IMR-90 (cell line): ENCODE measurements around the gene GMEB2. TPM values are rescaled to one million over a fixed set of nuclear protein-coding genes. Genes with fewer than 3 reads are reported as not detected.

Source experiments
- ATAC-seq: fragments of 200-7000 bp; cut with Tn5 transposase; 2 replicates; pipeline ENCODE4 v1.9.1; 2020; ENCODE audit warnings: low read depth, mild to moderate bottlenecking, moderate library complexity
- BruUV-seq: library from RNA; stranded (reverse); fragments of 400-500 nt; replicated peaks from 2 replicates; lab custom pipeline; 2021; lab: Mats Ljungman, UMichigan
- CTCF ChIA-PET: fragments of 300-600 bp; formaldehyde crosslinking; extraction: SDS; loops from one replicate; lab custom pipeline; 2021; ENCODE audit warnings: antibody characterized with exemption; lab: Yijun Ruan, JAX
- POLR2A ChIA-PET: fragments of 300-600 bp; sonication (Branson Sonifier 250); formaldehyde crosslinking; loops from one replicate; lab custom pipeline; 2022; ENCODE audit warnings: antibody characterized with exemption; ENCODE audit not compliant: unreplicated experiment; lab: Charles Lee
- DNase-seq: peaks from one replicate; pipeline ENCODE4 v3.0.0; 2013
- H2AFZ ChIP-seq: replicated peaks from 2 replicates; pipeline ENCODE3; 2013; ENCODE audit warnings: low read length, mild to moderate bottlenecking; ENCODE audit not compliant: poor library complexity
- H2AK5ac ChIP-seq: 2 replicates; pipeline ENCODE4 v1.6.1; 2013; ENCODE audit warnings: low read depth, low read length, inconsistent platforms
- H2AK9ac ChIP-seq: replicated peaks from 2 replicates; pipeline ENCODE3; 2013; ENCODE audit warnings: mild to moderate bottlenecking, low read depth, low read length, moderate library complexity; ENCODE audit not compliant: poor library complexity
- H2BK120ac ChIP-seq: 2 replicates; pipeline ENCODE4 v1.6.1; 2013; ENCODE audit warnings: low read depth, low read length, inconsistent platforms
- H2BK15ac ChIP-seq: 3 replicates; pipeline ENCODE4 v1.6.1; 2013; ENCODE audit warnings: low read depth, low read length, inconsistent platforms
- H2BK20ac ChIP-seq: 2 replicates; pipeline ENCODE4 v1.6.1; 2013; ENCODE audit warnings: low read depth, mild to moderate bottlenecking, inconsistent platforms, low read length, moderate library complexity
- H2BK5ac ChIP-seq: 2 replicates; pipeline ENCODE4 v1.6.1; 2013; ENCODE audit warnings: mild to moderate bottlenecking, low read depth, low read length, inconsistent platforms; ENCODE audit not compliant: poor library complexity, severe bottlenecking
- H3K14ac ChIP-seq: replicated peaks from 2 replicates; pipeline ENCODE4 v1.6.1; 2013; ENCODE audit warnings: low read depth, low read length, inconsistent platforms
- H3K18ac ChIP-seq: 2 replicates; pipeline ENCODE4 v1.6.1; 2013; ENCODE audit warnings: low read depth, low read length, control low read depth
- H3K23ac ChIP-seq: 2 replicates; pipeline ENCODE4 v1.6.1; 2013; ENCODE audit warnings: low read depth, low read length, inconsistent platforms
- H3K27ac ChIP-seq: 2 replicates; pipeline ENCODE4 v1.5.1; 2013; ENCODE audit warnings: mild to moderate bottlenecking, control low read depth, low read length; ENCODE audit not compliant: insufficient read depth
- H3K27me3 ChIP-seq: 2 replicates; pipeline ENCODE4 v1.6.1; 2013; ENCODE audit warnings: low read length; ENCODE audit not compliant: control insufficient read depth, insufficient read depth
- H3K36me3 ChIP-seq: 2 replicates; pipeline ENCODE4 v1.6.1; 2013; ENCODE audit warnings: low read length, mixed read lengths; ENCODE audit not compliant: control insufficient read depth, insufficient read depth
- H3K4ac ChIP-seq: 2 replicates; pipeline ENCODE4 v1.6.1; 2013; ENCODE audit warnings: low read depth, low read length, inconsistent platforms
- H3K4me1 ChIP-seq: 2 replicates; pipeline ENCODE4 v1.6.1; 2013; ENCODE audit warnings: low read length, mixed read lengths; ENCODE audit not compliant: control insufficient read depth, insufficient read depth
- H3K4me2 ChIP-seq: 2 replicates; pipeline ENCODE4 v1.6.1; 2013; ENCODE audit warnings: low read depth, mild to moderate bottlenecking, control low read depth, low read length, moderate library complexity
- H3K4me3 ChIP-seq: 2 replicates; pipeline ENCODE4 v1.5.1; 2013; ENCODE audit warnings: low read depth, mild to moderate bottlenecking, control low read depth, low read length, moderate library complexity; ENCODE audit not compliant: insufficient read depth
- H3K56ac ChIP-seq: 2 replicates; pipeline ENCODE4 v1.6.1; 2013; ENCODE audit warnings: low read length, inconsistent platforms; ENCODE audit not compliant: insufficient read depth; ENCODE audit errors: extremely low read depth
- H3K79me1 ChIP-seq, 2 experiments: 2 replicates each; pipeline ENCODE4 v1.6.1; 2013; ENCODE audit warnings: low read length in 2 of 2, inconsistent platforms in 1 of 2, low read depth in 1 of 2
- H3K9ac ChIP-seq: 2 replicates; pipeline ENCODE4 v1.6.1; 2013; ENCODE audit warnings: low read depth, low read length, control low read depth
- H3K9me1 ChIP-seq: 2 replicates; pipeline ENCODE4 v1.6.1; 2013; ENCODE audit warnings: low read length, inconsistent platforms; ENCODE audit not compliant: insufficient read depth
- H3K9me3 ChIP-seq: 2 replicates; pipeline ENCODE4 v1.6.1; 2013; ENCODE audit warnings: low read length; ENCODE audit not compliant: control insufficient read depth, insufficient read depth
- H4K20me1 ChIP-seq: 2 replicates; pipeline ENCODE4 v1.6.1; 2013; ENCODE audit warnings: low read length, inconsistent platforms; ENCODE audit not compliant: insufficient read depth
- H4K5ac ChIP-seq: 2 replicates; pipeline ENCODE4 v1.6.1; 2013; ENCODE audit warnings: mild to moderate bottlenecking, low read depth, low read length, control low read depth
- H4K8ac ChIP-seq, 2 experiments: 2 replicates each; pipeline ENCODE4 v1.6.1; 2013; ENCODE audit warnings: low read depth in 2 of 2, low read length in 2 of 2, control low read depth in 1 of 2, inconsistent platforms in 1 of 2
- H4K91ac ChIP-seq: 2 replicates; pipeline ENCODE4 v1.6.1; 2013; ENCODE audit warnings: low read depth, low read length, inconsistent platforms; ENCODE audit not compliant: insufficient read depth
- BHLHE40 ChIP-seq: fragments of 150-350 bp; IDR thresholded peaks from 2 replicates; pipeline ENCODE4 v1.6.1; 2016; ENCODE audit warnings: mild to moderate bottlenecking, low read depth, low read length
- CHD1 ChIP-seq: IDR thresholded peaks from 2 replicates; pipeline ENCODE4 v1.6.1; 2012; ENCODE audit warnings: low read depth, low read length, improper control_type of control experiment
- ELK1 ChIP-seq: fragments of 150-350 bp; IDR thresholded peaks from 2 replicates; pipeline ENCODE4 v1.6.1; 2016; ENCODE audit warnings: low read depth, mild to moderate bottlenecking, low read length, moderate library complexity, borderline replicate concordance
- FOS ChIP-seq: fragments of 150-350 bp; IDR thresholded peaks from 2 replicates; pipeline ENCODE4 v1.6.1; 2016; ENCODE audit warnings: low read depth, low read length
- NFE2L2 ChIP-seq: fragments of 150-350 bp; IDR thresholded peaks from 2 replicates; pipeline ENCODE4 v1.6.1; 2016; ENCODE audit warnings: low read depth, mild to moderate bottlenecking, low read length
- RAD21 ChIP-seq: IDR thresholded peaks from 2 replicates; pipeline ENCODE4 v1.6.1; 2012; ENCODE audit warnings: low read length, improper control_type of control experiment
- RCOR1 ChIP-seq: IDR thresholded peaks from 2 replicates; pipeline ENCODE4 v1.6.1; 2012; ENCODE audit warnings: mild to moderate bottlenecking, low read length, improper control_type of control experiment; ENCODE audit not compliant: insufficient replicate concordance
- RFX5 ChIP-seq: IDR thresholded peaks from 2 replicates; pipeline ENCODE4 v1.8.0; 2012; ENCODE audit warnings: low read depth, mild to moderate bottlenecking, low read length, moderate library complexity
- SMC3 ChIP-seq: fragments of 150-350 bp; IDR thresholded peaks from 2 replicates; pipeline ENCODE4 v1.6.1; 2016; ENCODE audit warnings: low read depth, mild to moderate bottlenecking, antibody characterized with exemption, low read length, moderate library complexity
- USF2 ChIP-seq: fragments of 150-350 bp; IDR thresholded peaks from 2 replicates; pipeline ENCODE4 v1.6.1; 2017; ENCODE audit warnings: mild to moderate bottlenecking, antibody characterized with exemption, low read length, low read depth
- WGBS, 2 experiments: methylation state at CpG; one replicate each; pipeline versions ENCODE4 v1.1.5 to v1.1.7; 2013; ENCODE audit warnings: missing lambda C conversion rate in 2 of 2; ENCODE audit not compliant: insufficient read length in 1 of 2; ENCODE audit errors: extremely low coverage in 2 of 2; 5-methylcytosine and 5-hydroxymethylcytosine counted together
- dilution Hi-C: fragments of 300-500 bp; cut with HindIII; formaldehyde crosslinking; loops from one replicate; pipeline ENCODE4 v1.14.3; 2018; ENCODE audit warnings: low sequenced_read_pairs; ENCODE audit not compliant: unreplicated experiment
- in situ Hi-C: fragments of 300-500 bp; cut with MboI; formaldehyde crosslinking; loops from 3 replicates; pipeline ENCODE4 v1.14.3; 2019; ENCODE audit warnings: low sequenced_read_pairs, inconsistent platforms, mixed read lengths
- intact Hi-C: fragments of 100-400 bp; cut with micrococcal nuclease; formaldehyde crosslinking; loops from 2 replicates; pipeline ENCODE4 v1.10.0; 2022
- polyA plus RNA-seq, 3 experiments: library from polyadenylated mRNA; depleted of rRNA; stranded (reverse); fragments of >200 nt; gene quantifications; 2 replicates each; pipeline ENCODE4 v1.2.3, GENCODE V29; 2012; ENCODE audit warnings: low replicate concordance in 1 of 3
- total RNA-seq: library from RNA; depleted of rRNA; stranded (reverse); fragments of >200 nt; gene quantifications from 2 replicates; pipeline ENCODE4 v1.2.3, GENCODE V29; 2012
- TF ChIP-seq, protein P1 (sequence below): conservative IDR thresholded peaks from 2 replicates; pipeline ENCODE4 v1.5.1; 2012; ENCODE audit warnings: mild to moderate bottlenecking, low read depth, low read length, improper control_type of control experiment

The GMEB2 gene
- total and polyA plus RNA-seq, 2 of the 4 experiments (the other 2 are of a cell fraction): 5.0 to 10.0 TPM

DNA sequence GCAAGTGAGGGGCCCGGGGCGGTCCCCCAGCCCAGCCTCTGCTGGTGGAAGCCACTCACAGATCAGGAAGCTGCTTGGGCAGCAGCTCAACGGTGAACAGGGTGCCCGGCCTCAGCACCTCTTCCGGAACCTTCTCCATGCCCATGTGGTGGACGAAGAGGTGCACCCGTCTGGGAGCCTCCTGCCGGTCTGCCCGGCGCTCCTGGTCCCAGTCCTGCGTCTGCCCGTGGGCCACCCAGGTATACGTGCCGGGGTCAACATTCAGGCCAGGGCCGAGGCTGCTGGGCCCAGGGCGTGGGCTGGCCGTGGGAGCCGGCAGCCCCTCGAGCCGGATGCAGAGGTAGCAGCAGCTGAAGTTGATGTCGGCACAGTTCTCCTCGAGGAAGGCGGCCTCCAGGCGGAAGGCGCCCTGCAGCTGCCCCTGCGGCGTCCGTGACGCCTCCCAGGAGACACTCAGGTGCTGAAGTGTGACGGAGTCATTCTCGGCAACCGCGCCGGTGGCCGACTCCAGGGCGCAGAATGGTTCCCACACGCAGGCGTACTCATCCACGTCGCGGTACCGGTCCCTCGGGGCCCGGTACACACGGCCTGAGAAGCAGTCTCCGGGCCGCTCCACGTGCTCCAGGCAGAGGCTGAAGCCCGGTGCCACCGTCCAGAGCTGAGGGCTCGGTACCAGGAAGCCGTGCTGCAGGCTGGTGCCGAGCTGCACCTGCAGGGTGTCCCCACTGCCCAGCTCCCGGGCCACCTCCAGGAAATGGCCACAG is 64.3 kb downstream of the GMEB2 start:
- Histone ChIP-seq H4K91ac (no peak overlapping the region), H4K8ac (no peak overlapping the region), H3K79me1 (no peaks in the 10 kb centered on the region), H2AFZ (no peak overlapping the region), H3K56ac (no peak overlapping the region), H3K27ac (no peak overlapping the region), H2AK5ac (no peak overlapping the region), H3K9ac (no peak overlapping the region), H2BK120ac (no peak overlapping the region), H4K20me1 (no peaks in the 10 kb centered on the region), H3K9me1 (no peaks in the 10 kb centered on the region), H3K9me3 (no peaks in the 10 kb centered on the region), H3K18ac (no peak overlapping the region), H3K4me1 (no peaks in the 10 kb centered on the region), H3K4ac (no peak overlapping the region), H2BK5ac (no peak overlapping the region), H3K4me3 (no peak overlapping the region), H3K36me3 (peaks cover 66% of the 10 kb centered on the region), H2BK15ac (no peak overlapping the region), H3K4me2 (no peak overlapping the region), H3K14ac (no peak overlapping the region), H3K23ac (no peak overlapping the region), H3K27me3 (no peaks in the 10 kb centered on the region), H2AK9ac (no peak overlapping the region), H4K5ac (no peak overlapping the region), H2BK20ac (no peak overlapping the region)
- intact Hi-C loops (no loop called here), in situ Hi-C loops (no loop called here), dilution Hi-C loops (no loop called here)
- TF ChIP-seq RAD21 (no peak), CHD1 (no peak), ELK1 (no peak), USF2 (no peak), SMC3 (no peak), BHLHE40 (no peak), FOS (no peak), RCOR1 (no peak), NFE2L2 (no peak), RFX5 (no peak)
- TF ChIP-seq, protein P1, sequence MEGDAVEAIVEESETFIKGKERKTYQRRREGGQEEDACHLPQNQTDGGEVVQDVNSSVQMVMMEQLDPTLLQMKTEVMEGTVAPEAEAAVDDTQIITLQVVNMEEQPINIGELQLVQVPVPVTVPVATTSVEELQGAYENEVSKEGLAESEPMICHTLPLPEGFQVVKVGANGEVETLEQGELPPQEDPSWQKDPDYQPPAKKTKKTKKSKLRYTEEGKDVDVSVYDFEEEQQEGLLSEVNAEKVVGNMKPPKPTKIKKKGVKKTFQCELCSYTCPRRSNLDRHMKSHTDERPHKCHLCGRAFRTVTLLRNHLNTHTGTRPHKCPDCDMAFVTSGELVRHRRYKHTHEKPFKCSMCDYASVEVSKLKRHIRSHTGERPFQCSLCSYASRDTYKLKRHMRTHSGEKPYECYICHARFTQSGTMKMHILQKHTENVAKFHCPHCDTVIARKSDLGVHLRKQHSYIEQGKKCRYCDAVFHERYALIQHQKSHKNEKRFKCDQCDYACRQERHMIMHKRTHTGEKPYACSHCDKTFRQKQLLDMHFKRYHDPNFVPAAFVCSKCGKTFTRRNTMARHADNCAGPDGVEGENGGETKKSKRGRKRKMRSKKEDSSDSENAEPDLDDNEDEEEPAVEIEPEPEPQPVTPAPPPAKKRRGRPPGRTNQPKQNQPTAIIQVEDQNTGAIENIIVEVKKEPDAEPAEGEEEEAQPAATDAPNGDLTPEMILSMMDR: no peak
- no peak for ATAC-seq
- DNase-seq: no peak
- WGBS, 2 experiments: 94% methylated on average over 41 of the region's 54 CpGs; no CpG with 5 or more reads in 1 of the 2 experiments
- no TSS peak for BruUV-seq
- ChIA-PET CTCF (no interaction called here), POLR2A (no interaction called here)
